Natural killer cell treated with Interleukin-12 subunit alpha and Interleukin-12 subunit beta and Interleukin-15 and Interleukin-18, amount 100 ng/mL, for 72 hours (primary cell): ENCODE data around the gene IGSF9. TPM values are rescaled to one million over a fixed set of nuclear protein-coding genes. Genes with fewer than 3 reads are reported as not detected.
A peak's percentile ranks its signal among the peaks of the same experiment; 100 is the strongest.

Experiments used
- ATAC-seq, 2 donors: fragments of 150-1000 bp; cut with Tn5 transposase in 1 of 2; sonication (Bioruptor Pico), chemical (Tn5 transposase) in 1 of 2; 2 replicates each; pipeline ENCODE4 v1.10.0; 2021
- DNase-seq: peaks from one replicate; pipeline ENCODE4 v3.0.0; 2022; ENCODE audit warnings: low spot score
- H3K27ac Mint-ChIP-seq, 2 donors: 1 replicate in 1 of 2; 2 replicates in 1 of 2; pipeline ENCODE4 v1.8.0; 2022; ENCODE audit warnings: mixed read lengths in 2 of 2, mild to moderate bottlenecking in 1 of 2, moderate library complexity in 1 of 2
- H3K27me3 Mint-ChIP-seq, 2 donors: 1 replicate in 1 of 2; 2 replicates in 1 of 2; pipeline ENCODE4 v1.8.0; 2022; ENCODE audit warnings: mixed read lengths in 2 of 2
- H3K36me3 Mint-ChIP-seq: one replicate; pipeline ENCODE4 v1.8.0; 2022; ENCODE audit warnings: mixed read lengths
- H3K4me1 Mint-ChIP-seq, 2 donors: 1 replicate in 1 of 2; 2 replicates in 1 of 2; pipeline ENCODE4 v1.8.0; 2022; ENCODE audit warnings: low read depth in 2 of 2, mixed read lengths in 2 of 2, mild to moderate bottlenecking in 1 of 2
- H3K4me3 Mint-ChIP-seq: one replicate; pipeline ENCODE4 v1.8.0; 2022; ENCODE audit warnings: mixed read lengths
- H3K9me3 Mint-ChIP-seq: 2 replicates; pipeline ENCODE4 v1.8.0; 2022; ENCODE audit warnings: mixed read lengths
- total RNA-seq, 2 donors: library from RNA; stranded (reverse); gene quantifications; one replicate each; pipeline ENCODE4 v1.2.3, GENCODE V29; 2022

Gene IGSF9
- total RNA-seq, 2 donors from 2014 or later: not detected

- DNase-seq (no peak), ATAC-seq (no peak)
- H3K36me3 Mint-ChIP-seq: no peaks in the 10 kb centered on the region
- H3K4me1 Mint-ChIP-seq: peaks cover 2 to 6% of the 10 kb centered on the region in 2 donors
- peaks cover 34 to 44% of the 10 kb centered on the region in 2 donors for H3K27me3 Mint-ChIP-seq
- no peak overlapping the region for H3K4me3 Mint-ChIP-seq
- H3K9me3 Mint-ChIP-seq: no peaks in the 10 kb centered on the region
- H3K27ac Mint-ChIP-seq: no peak overlapping the region
These were observed 18.7 kb upstream of the IGSF9 start for GRCh38 chr1:159964144-159964543.

DNA sequence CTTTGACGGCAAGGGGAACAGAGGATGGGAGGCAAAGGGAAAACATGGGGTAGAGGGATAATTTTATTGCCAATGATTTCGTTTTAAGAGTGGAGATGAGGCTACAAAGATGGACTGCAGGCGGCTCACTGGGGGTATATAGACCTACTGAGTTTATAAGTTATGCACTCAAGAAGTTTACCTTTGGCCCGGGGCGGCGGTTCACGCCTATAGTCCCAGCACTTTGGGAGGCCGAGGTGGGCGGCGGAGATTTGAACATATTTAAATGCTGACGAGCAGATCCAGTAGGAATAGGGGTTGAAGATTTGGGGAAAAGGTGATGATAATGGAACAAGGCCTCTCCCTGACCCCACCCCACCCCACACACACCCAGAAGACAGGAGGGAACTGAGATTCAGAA is 16.8 kb upstream of the IGSF9 start:
- Mint-ChIP-seq H3K27ac (no peak overlapping the region), H3K27me3 (peaks cover 25 to 29% of the 10 kb centered on the region in 2 donors)
- DNase-seq: no peak

DNA sequence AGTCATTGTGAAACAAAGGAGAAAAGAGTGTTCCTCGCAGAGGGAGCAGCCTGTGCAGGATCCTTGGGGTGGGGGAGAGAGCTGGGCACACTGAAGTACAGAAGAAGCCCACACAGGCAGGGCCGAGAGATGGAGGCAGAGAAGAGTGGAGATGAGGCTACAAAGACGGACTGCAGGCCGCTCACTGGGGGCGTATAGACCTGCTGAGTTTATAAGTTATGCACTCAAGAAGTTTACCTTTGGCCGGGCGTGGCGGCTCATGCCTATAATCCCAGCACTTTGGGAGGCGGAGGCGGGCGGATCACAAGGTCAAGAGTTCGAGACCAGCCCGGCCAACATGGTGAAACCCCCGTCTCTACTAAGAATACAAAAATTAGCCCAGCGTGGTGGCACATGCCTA is 16.2 kb upstream of the IGSF9 start:
- no peak overlapping the region for H3K4me3 Mint-ChIP-seq
- H3K36me3 Mint-ChIP-seq: no peaks in the 10 kb centered on the region
- no peak for ATAC-seq
- no peak for DNase-seq
- peaks cover 21 to 25% of the 10 kb centered on the region in 2 donors for H3K27me3 Mint-ChIP-seq
- H3K9me3 Mint-ChIP-seq: no peaks in the 10 kb centered on the region
- peaks cover 7 to 11% of the 10 kb centered on the region in 2 donors for H3K4me1 Mint-ChIP-seq
- no peak overlapping the region for H3K27ac Mint-ChIP-seq

More for the DNA sequence above, 16.8 kb upstream of the IGSF9 start:
- ATAC-seq: no peak
- Mint-ChIP-seq H3K9me3 (no peaks in the 10 kb centered on the region), H3K4me1 (peaks cover 7 to 11% of the 10 kb centered on the region in 2 donors), H3K4me3 (no peak overlapping the region), H3K36me3 (no peaks in the 10 kb centered on the region)

- Mint-ChIP-seq H3K4me3 (no peak overlapping the region), H3K4me1 (peaks cover 7 to 11% of the 10 kb centered on the region in 2 donors), H3K27me3 (peaks cover 21 to 22% of the 10 kb centered on the region in 2 donors), H3K36me3 (no peaks in the 10 kb centered on the region), H3K9me3 (no peaks in the 10 kb centered on the region), H3K27ac (no peak overlapping the region)
- no peak for DNase-seq
- no peak for ATAC-seq
These were observed 15.4 kb upstream of the IGSF9 start for GRCh38 chr1:159960721-159961381.

GRCh38 chr1:159959451-159959850 is 14.0 kb upstream of the IGSF9 start:
- H3K27me3 Mint-ChIP-seq: peaks cover 18 to 21% of the 10 kb centered on the region in 2 donors
- ATAC-seq (peak in 1 of 2 donors; percentile 20), DNase-seq (no peak)
- no peak overlapping the region for H3K27ac Mint-ChIP-seq
- peak overlapping the region; percentile 49 for H3K4me3 Mint-ChIP-seq
- no peaks in the 10 kb centered on the region for H3K9me3 Mint-ChIP-seq
- H3K36me3 Mint-ChIP-seq: no peaks in the 10 kb centered on the region
- H3K4me1 Mint-ChIP-seq: peaks cover 7 to 11% of the 10 kb centered on the region in 2 donors

GRCh38 chr1:159958719-159959380 is 13.4 kb upstream of the IGSF9 start:
- H3K9me3 Mint-ChIP-seq: no peaks in the 10 kb centered on the region
- H3K4me1 Mint-ChIP-seq: peaks cover 7 to 11% of the 10 kb centered on the region in 2 donors
- H3K27ac Mint-ChIP-seq: no peak overlapping the region
- no peaks in the 10 kb centered on the region for H3K36me3 Mint-ChIP-seq
- DNase-seq (no peak), ATAC-seq (peak; percentile 70 to 85)
- H3K27me3 Mint-ChIP-seq: peaks cover 22 to 25% of the 10 kb centered on the region in 2 donors
- peak overlapping the region; percentile 49 for H3K4me3 Mint-ChIP-seq

DNA sequence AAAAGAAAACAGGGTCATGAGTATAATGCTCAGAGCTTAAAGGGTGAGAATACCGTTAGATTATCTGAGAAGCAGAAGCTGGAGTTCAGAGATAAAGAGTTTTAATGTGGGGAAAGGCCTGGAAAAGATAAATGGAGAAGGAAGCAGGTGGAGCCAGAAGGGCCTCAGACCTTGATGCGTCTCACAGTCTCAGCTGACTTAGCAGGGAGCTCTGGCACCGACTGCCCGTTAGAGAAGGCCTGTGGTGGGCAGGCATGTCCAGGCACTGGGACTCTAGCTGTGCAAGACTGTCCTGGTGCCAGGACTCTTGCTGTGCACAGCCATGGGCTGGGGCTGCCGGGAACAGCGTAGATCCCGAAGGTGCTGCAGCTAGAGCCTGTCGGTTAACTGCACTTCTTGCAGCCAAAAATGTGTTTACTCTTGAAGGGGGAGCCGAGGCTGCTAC is 12.4 kb upstream of the IGSF9 start:
- ATAC-seq (no peak), DNase-seq (no peak)
- Mint-ChIP-seq H3K4me1 (peaks cover 7 to 11% of the 10 kb centered on the region in 2 donors), H3K9me3 (no peaks in the 10 kb centered on the region), H3K4me3 (no peak overlapping the region), H3K27ac (no peak overlapping the region), H3K36me3 (no peaks in the 10 kb centered on the region), H3K27me3 (peaks cover 29 to 31% of the 10 kb centered on the region in 2 donors)

DNA sequence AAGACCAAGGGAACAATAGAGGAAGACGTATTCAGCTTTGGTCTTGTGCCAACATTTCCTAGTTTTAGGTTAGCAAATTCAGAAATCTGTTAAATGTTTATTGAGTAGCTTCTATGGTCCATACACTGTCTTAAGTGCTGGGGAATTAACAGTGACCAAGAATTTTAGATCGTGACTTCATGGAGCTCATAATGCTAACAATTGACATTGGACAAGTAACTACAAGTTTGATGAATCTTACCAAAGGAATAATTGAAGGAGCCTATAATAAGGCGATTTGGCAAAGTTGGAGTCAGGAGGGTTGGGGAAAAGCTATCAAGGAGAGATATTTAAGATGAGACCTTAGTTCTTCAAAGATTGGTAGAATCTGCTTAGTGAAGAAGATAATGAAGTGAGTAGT is 10.0 kb upstream of the IGSF9 start:
- H3K4me3 Mint-ChIP-seq: no peak overlapping the region
- peaks cover 7 to 11% of the 10 kb centered on the region in 2 donors for H3K4me1 Mint-ChIP-seq
- no peaks in the 10 kb centered on the region for H3K36me3 Mint-ChIP-seq
- peaks cover 37 to 39% of the 10 kb centered on the region in 2 donors for H3K27me3 Mint-ChIP-seq
- DNase-seq (no peak), ATAC-seq (no peak)
- H3K9me3 Mint-ChIP-seq: no peaks in the 10 kb centered on the region
- no peak overlapping the region for H3K27ac Mint-ChIP-seq

- Mint-ChIP-seq H3K27ac (no peak within 1 kb of the TSS), H3K9me3 (no peaks in the 10 kb centered on the region), H3K36me3 (no peaks in the 10 kb centered on the region), H3K27me3 (peaks cover 31 to 37% of the 10 kb centered on the region in 2 donors), H3K4me1 (peaks cover 2% of the 10 kb centered on the region in 2 donors), H3K4me3 (no peak within 1 kb of the TSS)
- DNase-seq (no peak), ATAC-seq (no peak)
These were observed 8.4 kb upstream of the IGSF9 start, which contains the start of gene SLAMF9 for GRCh38 chr1:159953536-159954515. Gene SLAMF9 (minus strand): TSS chr1:159954237. CDS start chr1:159954137, 100 bp downstream.

DNA sequence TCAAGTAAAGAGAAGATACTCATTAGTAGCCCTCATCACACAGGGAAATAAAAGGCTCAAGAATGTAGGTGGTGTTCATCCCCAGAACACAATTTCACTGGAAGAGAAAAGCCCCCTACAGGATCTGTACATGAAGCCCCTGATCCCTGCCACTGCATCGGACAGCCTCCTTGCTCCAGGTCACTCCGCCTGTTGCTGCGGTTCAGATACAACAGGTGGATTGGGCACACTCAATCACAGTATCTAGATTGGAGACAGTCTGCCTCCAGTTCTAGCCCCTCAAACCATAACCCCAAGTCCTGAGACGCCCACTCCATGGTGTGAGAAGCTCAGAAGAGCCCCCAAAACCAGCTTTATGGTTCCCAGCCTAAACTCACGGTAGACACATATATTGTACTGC is 7.5 kb upstream of the IGSF9 start:
- no peak for DNase-seq
- ATAC-seq: no peak
- peaks cover 35 to 43% of the 10 kb centered on the region in 2 donors for H3K27me3 Mint-ChIP-seq
- H3K9me3 Mint-ChIP-seq: no peaks in the 10 kb centered on the region
- no peak overlapping the region for H3K4me3 Mint-ChIP-seq
- no peaks in the 10 kb centered on the region for H3K4me1 Mint-ChIP-seq
- H3K27ac Mint-ChIP-seq: no peak overlapping the region
- H3K36me3 Mint-ChIP-seq: no peaks in the 10 kb centered on the region

GRCh38 chr1:159951551-159951950 is 6.1 kb upstream of the IGSF9 start:
- no peak overlapping the region for H3K27ac Mint-ChIP-seq
- no peaks in the 10 kb centered on the region for H3K36me3 Mint-ChIP-seq
- H3K27me3 Mint-ChIP-seq: peaks cover 38 to 45% of the 10 kb centered on the region in 2 donors
- no peaks in the 10 kb centered on the region for H3K4me1 Mint-ChIP-seq
- DNase-seq (no peak), ATAC-seq (no peak)
- no peaks in the 10 kb centered on the region for H3K9me3 Mint-ChIP-seq
- H3K4me3 Mint-ChIP-seq: no peak overlapping the region

DNA sequence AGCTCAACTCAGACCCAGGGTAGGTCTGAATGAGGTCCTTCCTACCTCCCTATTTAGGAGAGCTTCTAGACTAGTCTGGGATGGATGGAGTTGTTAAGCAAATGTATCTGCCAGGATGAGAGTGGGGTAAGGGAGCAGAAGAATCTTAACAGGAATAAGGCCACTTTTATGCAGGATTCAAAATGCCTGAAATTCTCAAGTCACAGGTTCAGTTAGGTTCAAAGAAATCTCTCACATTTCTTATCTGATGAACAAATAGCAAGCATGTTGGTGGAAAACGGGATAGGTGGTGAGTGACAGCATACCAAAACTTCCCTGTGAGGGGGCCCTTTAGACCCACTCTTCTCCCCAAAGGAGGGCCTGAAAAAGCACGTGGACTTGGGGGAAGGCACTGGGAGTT is 5.6 kb upstream of the IGSF9 start:
- H3K4me1 Mint-ChIP-seq: no peaks in the 10 kb centered on the region
- H3K4me3 Mint-ChIP-seq: no peak overlapping the region
- no peaks in the 10 kb centered on the region for H3K36me3 Mint-ChIP-seq
- H3K27ac Mint-ChIP-seq: no peak overlapping the region
- no peaks in the 10 kb centered on the region for H3K9me3 Mint-ChIP-seq
- ATAC-seq (no peak), DNase-seq (no peak)
- H3K27me3 Mint-ChIP-seq: peaks cover 38 to 40% of the 10 kb centered on the region in 2 donors

DNA sequence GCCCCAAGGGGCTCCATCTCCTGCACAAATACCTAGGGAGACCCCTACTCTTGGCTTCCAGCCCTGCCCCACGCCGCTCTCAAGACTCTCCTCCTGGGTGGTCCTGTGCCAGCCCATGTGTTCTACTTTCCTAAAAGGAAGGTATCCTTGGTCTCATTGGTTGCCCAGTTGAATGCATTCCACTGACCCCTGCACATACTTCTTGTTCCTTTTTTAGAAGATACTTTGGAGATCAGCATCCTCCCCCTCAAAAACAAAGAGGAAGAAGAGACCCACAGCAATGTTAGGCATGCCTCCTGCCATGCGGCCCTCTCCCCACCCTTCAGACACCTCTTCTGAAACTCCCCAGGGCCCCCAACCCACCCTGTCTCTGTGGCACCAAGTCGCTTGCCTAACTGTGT is 4.6 kb upstream of the IGSF9 start:
- DNase-seq: no peak
- ATAC-seq: no peak
- Mint-ChIP-seq H3K9me3 (no peaks in the 10 kb centered on the region), H3K27me3 (peaks cover 37 to 41% of the 10 kb centered on the region in 2 donors), H3K4me3 (no peak overlapping the region), H3K27ac (no peak overlapping the region), H3K36me3 (no peaks in the 10 kb centered on the region), H3K4me1 (peaks cover 6% of the 10 kb centered on the region in 2 donors)
